ENCODE results near the gene KCTD10. TPM values are rescaled to one million over a fixed set of nuclear protein-coding genes. Genes with fewer than 3 reads are reported as not detected.

The KCTD10 gene
- total RNA-seq, 3 donors from 2014 or later (not counting 1 experiment from before 2014, with no cell fraction given), result 76.0 to 141 (median 79.0) TPM

DNA sequence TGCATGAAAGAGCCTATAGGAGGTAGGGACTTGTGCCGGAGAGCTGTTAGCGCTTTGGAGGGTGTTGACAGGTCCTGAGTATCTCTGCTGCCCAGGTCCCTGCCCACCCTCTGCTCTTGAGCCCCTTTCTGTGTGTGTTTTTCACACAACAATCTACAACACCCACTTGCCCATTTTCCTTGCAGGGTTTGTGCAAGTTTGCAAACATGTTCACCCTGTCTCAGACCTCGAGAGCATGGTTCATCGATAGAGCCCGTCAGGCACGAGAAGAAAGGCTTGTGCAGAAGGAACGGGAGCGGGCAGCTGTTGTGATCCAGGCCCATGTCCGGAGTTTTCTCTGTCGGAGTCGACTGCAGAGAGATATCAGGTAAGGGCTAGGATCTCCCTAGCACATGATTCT, 6.2 kb upstream of the KCTD10 start:
- no peak for DNase-seq
- TF ChIP-seq, protein P1, sequence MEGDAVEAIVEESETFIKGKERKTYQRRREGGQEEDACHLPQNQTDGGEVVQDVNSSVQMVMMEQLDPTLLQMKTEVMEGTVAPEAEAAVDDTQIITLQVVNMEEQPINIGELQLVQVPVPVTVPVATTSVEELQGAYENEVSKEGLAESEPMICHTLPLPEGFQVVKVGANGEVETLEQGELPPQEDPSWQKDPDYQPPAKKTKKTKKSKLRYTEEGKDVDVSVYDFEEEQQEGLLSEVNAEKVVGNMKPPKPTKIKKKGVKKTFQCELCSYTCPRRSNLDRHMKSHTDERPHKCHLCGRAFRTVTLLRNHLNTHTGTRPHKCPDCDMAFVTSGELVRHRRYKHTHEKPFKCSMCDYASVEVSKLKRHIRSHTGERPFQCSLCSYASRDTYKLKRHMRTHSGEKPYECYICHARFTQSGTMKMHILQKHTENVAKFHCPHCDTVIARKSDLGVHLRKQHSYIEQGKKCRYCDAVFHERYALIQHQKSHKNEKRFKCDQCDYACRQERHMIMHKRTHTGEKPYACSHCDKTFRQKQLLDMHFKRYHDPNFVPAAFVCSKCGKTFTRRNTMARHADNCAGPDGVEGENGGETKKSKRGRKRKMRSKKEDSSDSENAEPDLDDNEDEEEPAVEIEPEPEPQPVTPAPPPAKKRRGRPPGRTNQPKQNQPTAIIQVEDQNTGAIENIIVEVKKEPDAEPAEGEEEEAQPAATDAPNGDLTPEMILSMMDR (IDR thresholded peaks at IDR 0.05), result no peak
- H3K4me1 ChIP-seq (ENCODE audit: control insufficient read depth, insufficient read depth, low read length), result peaks cover 4% of the 10 kb centered on the region
- peaks cover 14% of the 10 kb centered on the region in 2 donors for H3K4me1 Mint-ChIP-seq
- no peak overlapping the region for H3K27ac ChIP-seq (ENCODE audit: low read length)
- no peaks in the 10 kb centered on the region for H3K27me3 ChIP-seq (ENCODE audit: control insufficient read depth, insufficient read depth, low read length)
- H3K9me3 Mint-ChIP-seq, result no peaks in the 10 kb centered on the region
- 98% methylated on average over 11 of the region's 11 CpGs for WGBS (ENCODE audit: insufficient coverage)
- intact Hi-C loops (cut with micrococcal nuclease), result no loop called here
- H3K36me3 Mint-ChIP-seq, result peaks cover 2% of the 10 kb centered on the region
- no peaks in the 10 kb centered on the region for H3K9me3 ChIP-seq (ENCODE audit: control insufficient read depth, insufficient read depth, low read length)
- H3K4me3 ChIP-seq (ENCODE audit: low read length), result no peak overlapping the region
- H3K27ac Mint-ChIP-seq, result no peak overlapping the region
- H3K27me3 Mint-ChIP-seq (ENCODE audit: low read depth in 2 of 2), result no peaks in the 10 kb centered on the region
- H3K36me3 ChIP-seq (ENCODE audit: control insufficient read depth, insufficient read depth, low read length), result peaks cover 50% of the 10 kb centered on the region
- ATAC-seq, result no peak
- no peak overlapping the region for H3K4me3 Mint-ChIP-seq

GRCh38 chr12:109482894-109483293, 5.8 kb upstream of the KCTD10 start:
- WGBS (ENCODE audit: insufficient coverage), result 100% methylated on average over 2 of the region's 2 CpGs
- TF ChIP-seq, protein P1 (IDR thresholded peaks at IDR 0.05), result no peak
- Mint-ChIP-seq H3K4me1 (peaks cover 18 to 19% of the 10 kb centered on the region in 2 donors), H3K27ac (no peak overlapping the region), H3K36me3 (no peaks in the 10 kb centered on the region), H3K9me3 (no peaks in the 10 kb centered on the region), H3K27me3 (ENCODE audit: low read depth in 2 of 2) (no peaks in the 10 kb centered on the region), H3K4me3 (no peak overlapping the region)
- H3K27ac ChIP-seq (ENCODE audit: low read length), result no peak overlapping the region
- H3K4me3 ChIP-seq (ENCODE audit: low read length), result no peak overlapping the region
- peaks cover 46% of the 10 kb centered on the region for H3K36me3 ChIP-seq (ENCODE audit: control insufficient read depth, insufficient read depth, low read length)
- intact Hi-C loops (cut with micrococcal nuclease), result no loop called here
- H3K4me1 ChIP-seq (ENCODE audit: control insufficient read depth, insufficient read depth, low read length), result peaks cover 9% of the 10 kb centered on the region
- H3K9me3 ChIP-seq (ENCODE audit: control insufficient read depth, insufficient read depth, low read length), result no peaks in the 10 kb centered on the region
- DNase-seq (no peak), ATAC-seq (no peak)
- H3K27me3 ChIP-seq (ENCODE audit: control insufficient read depth, insufficient read depth, low read length), result no peaks in the 10 kb centered on the region

DNA sequence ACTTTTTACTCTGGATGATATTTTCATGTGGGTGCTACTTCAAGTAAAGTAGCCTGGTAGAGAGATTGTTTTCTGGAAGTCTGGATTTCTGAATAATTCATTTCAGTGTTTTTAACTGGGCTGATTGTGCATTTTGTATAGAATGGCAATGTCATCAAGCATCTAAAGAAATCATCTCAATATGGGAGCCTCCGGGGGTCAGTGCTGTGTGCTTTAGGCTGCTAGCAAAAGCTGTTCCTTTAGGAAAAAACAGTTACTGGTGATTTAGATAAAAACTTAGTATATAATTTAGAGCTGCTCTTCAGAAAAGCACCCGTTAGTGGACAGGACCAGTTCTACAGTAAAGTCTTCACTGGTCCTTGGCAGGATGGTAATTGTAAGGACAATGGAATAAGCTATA, 5.4 kb upstream of the KCTD10 start:
- WGBS (ENCODE audit: insufficient coverage), result 100% methylated on average over 2 of the region's 2 CpGs
- peaks cover 41% of the 10 kb centered on the region for H3K36me3 ChIP-seq (ENCODE audit: control insufficient read depth, insufficient read depth, low read length)

DNA sequence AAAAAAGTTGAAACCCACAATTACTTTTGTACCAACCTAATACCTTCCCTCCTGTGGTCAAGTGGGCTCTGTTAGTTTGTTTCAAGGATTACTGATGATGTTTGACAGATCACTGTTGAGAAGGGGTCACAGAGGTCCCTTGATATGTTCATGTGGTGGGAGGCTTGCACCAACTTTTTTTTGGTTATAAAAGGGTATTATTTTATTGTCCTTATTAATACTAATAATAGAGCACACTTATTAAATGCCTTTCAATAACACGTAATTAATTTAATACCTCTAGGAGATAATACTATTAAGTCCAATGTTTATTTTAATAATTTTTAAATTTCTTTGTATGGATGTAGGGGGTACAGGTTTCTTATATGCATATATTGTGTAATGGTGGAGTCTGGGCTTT, 4.8 kb upstream of the KCTD10 start:
- WGBS (ENCODE audit: insufficient coverage), result no CpG with 5 or more reads among the region's 1 CpG
- TF ChIP-seq, protein P1 (IDR thresholded peaks at IDR 0.05), result no peak
- DNase-seq (no peak), ATAC-seq (no peak)
- no peaks in the 10 kb centered on the region for H3K27me3 Mint-ChIP-seq (ENCODE audit: low read depth in 2 of 2)
- Histone ChIP-seq H3K4me1 (ENCODE audit: control insufficient read depth, insufficient read depth, low read length) (peaks cover 12% of the 10 kb centered on the region), H3K4me3 (ENCODE audit: low read length) (no peak overlapping the region), H3K27ac (ENCODE audit: low read length) (no peak overlapping the region), H3K9me3 (ENCODE audit: control insufficient read depth, insufficient read depth, low read length) (no peaks in the 10 kb centered on the region), H3K36me3 (ENCODE audit: control insufficient read depth, insufficient read depth, low read length) (peaks cover 35% of the 10 kb centered on the region), H3K27me3 (ENCODE audit: control insufficient read depth, insufficient read depth, low read length) (no peaks in the 10 kb centered on the region)
- no peaks in the 10 kb centered on the region for H3K9me3 Mint-ChIP-seq
- no peak overlapping the region for H3K4me3 Mint-ChIP-seq
- H3K27ac Mint-ChIP-seq, result no peak overlapping the region
- peaks cover 21 to 27% of the 10 kb centered on the region in 2 donors for H3K4me1 Mint-ChIP-seq
- no peaks in the 10 kb centered on the region for H3K36me3 Mint-ChIP-seq
- intact Hi-C loops (cut with micrococcal nuclease), result no loop called here

More for the DNA sequence above, 5.4 kb upstream of the KCTD10 start:
- Mint-ChIP-seq H3K27ac (no peak overlapping the region), H3K4me1 (peaks cover 19 to 21% of the 10 kb centered on the region in 2 donors), H3K4me3 (no peak overlapping the region), H3K36me3 (no peaks in the 10 kb centered on the region), H3K9me3 (no peaks in the 10 kb centered on the region), H3K27me3 (ENCODE audit: low read depth in 2 of 2) (no peaks in the 10 kb centered on the region)
- H3K4me3 ChIP-seq (ENCODE audit: low read length), result no peak overlapping the region
- ATAC-seq (no peak), DNase-seq (no peak)
- H3K9me3 ChIP-seq (ENCODE audit: control insufficient read depth, insufficient read depth, low read length), result no peaks in the 10 kb centered on the region
- no peak overlapping the region for H3K27ac ChIP-seq (ENCODE audit: low read length)
- intact Hi-C loops (cut with micrococcal nuclease), result no loop called here
- TF ChIP-seq, protein P1 (IDR thresholded peaks at IDR 0.05), result no peak
- H3K27me3 ChIP-seq (ENCODE audit: control insufficient read depth, insufficient read depth, low read length), result no peaks in the 10 kb centered on the region
- peaks cover 12% of the 10 kb centered on the region for H3K4me1 ChIP-seq (ENCODE audit: control insufficient read depth, insufficient read depth, low read length)
